ENCODE measurements around the gene FAM200C.
"Not testable (repeated sequence)": the region's sequence is repeated elsewhere in the genome, so short reads cannot be mapped to it uniquely, and the experiment has no call there.

Gene FAM200C

GRCh38 chr5:160399402-160400353 is at the start of gene FAM200C:
FAM200C (minus strand) TSS chr5:160400054; CDS start chr5:160395490, 4,564 bp downstream.
- peak; percentile 60 for DNase-seq

- no peak for DNase-seq
These were observed 49.6 kb upstream of the FAM200C start for GRCh38 chr5:160449458-160449857.

GRCh38 chr5:160448886-160449285 is 49.0 kb upstream of the FAM200C start:
- no peak for DNase-seq

- DNase-seq, result no peak
These were observed 45.9 kb upstream of the FAM200C start for GRCh38 chr5:160445751-160446150.

GRCh38 chr5:160445132-160445531 is 45.3 kb upstream of the FAM200C start:
- DNase-seq, result no peak

GRCh38 chr5:160444407-160444806 is 44.6 kb upstream of the FAM200C start:
- no peak for DNase-seq

- no peak for DNase-seq
These were observed 43.1 kb upstream of the FAM200C start for GRCh38 chr5:160442824-160443431.

- no peak for DNase-seq
These were observed 41.5 kb upstream of the FAM200C start for GRCh38 chr5:160441311-160441781.

GRCh38 chr5:160439205-160439600 is 39.3 kb upstream of the FAM200C start:
- peak; percentile 93 for DNase-seq

GRCh38 chr5:160438316-160439204 is 38.7 kb upstream of the FAM200C start:
- DNase-seq, result peak; percentile 61

GRCh38 chr5:160437271-160437670 is 37.4 kb upstream of the FAM200C start:
- no peak for DNase-seq

- DNase-seq, result not testable (repeated sequence)
These were observed 36.8 kb upstream of the FAM200C start for GRCh38 chr5:160436661-160437060.

- no peak for DNase-seq
These were observed 36.2 kb upstream of the FAM200C start for GRCh38 chr5:160436017-160436416.

- DNase-seq, result no peak
These were observed 35.7 kb upstream of the FAM200C start for GRCh38 chr5:160435532-160435931.

GRCh38 chr5:160434022-160434531 is 34.2 kb upstream of the FAM200C start:
- no peak for DNase-seq

- no peak for DNase-seq
These were observed 32.9 kb upstream of the FAM200C start for GRCh38 chr5:160432787-160433186.

GRCh38 chr5:160432196-160432595 is 32.3 kb upstream of the FAM200C start:
- DNase-seq, result no peak

- DNase-seq, result no peak
These were observed 27.8 kb upstream of the FAM200C start for GRCh38 chr5:160427607-160428006.

GRCh38 chr5:160423099-160423498 is 23.2 kb upstream of the FAM200C start:
- no peak for DNase-seq

GRCh38 chr5:160421625-160422258 is 21.9 kb upstream of the FAM200C start, which contains the start of gene PTTG1:
PTTG1 (plus strand) TSS chr5:160421855; CDS start chr5:160422313, 458 bp downstream.
- DNase-seq, result peak; percentile 90

GRCh38 chr5:160420331-160420610 is 20.4 kb upstream of the FAM200C start:
- no peak for DNase-seq

All from activated T-cell treated with anti-CD3 and anti-CD28 coated beads, Interleukin-2, amount 50 U/mL, for 1 hour (primary cell).